Liver (tissue), 9 donors: ENCODE measurements around the gene LBX1. TPM values are rescaled to one million over a fixed set of nuclear protein-coding genes. Genes with fewer than 3 reads are reported as not detected.

Source experiments
- DNase-seq: peaks from one replicate; pipeline ENCODE4 v3.0.0-alpha.2; 2017; ENCODE audit warnings: low spot score
- H3K27ac ChIP-seq, 2 donors: one replicate each; pipeline ENCODE4 v1.7.0; 2013; ENCODE audit warnings: inconsistent platforms in 2 of 2, low read length in 2 of 2, control low read depth in 1 of 2, low read depth in 1 of 2, mild to moderate bottlenecking in 1 of 2
- H3K27me3 ChIP-seq, 4 donors: one replicate each; pipeline versions ENCODE4 v1.6.1 to v1.7.0; 2013; ENCODE audit warnings: low read length in 3 of 4, inconsistent platforms in 1 of 4, mild to moderate bottlenecking in 1 of 4, moderate library complexity in 1 of 4; ENCODE audit not compliant: control insufficient read depth in 4 of 4, insufficient read depth in 4 of 4
- H3K36me3 ChIP-seq, 4 donors: one replicate each; pipeline versions ENCODE4 v1.6.1 to v1.7.0; 2013; ENCODE audit warnings: low read length in 3 of 4, mild to moderate bottlenecking in 3 of 4, low read depth in 1 of 4, moderate library complexity in 1 of 4; ENCODE audit not compliant: control insufficient read depth in 4 of 4, insufficient read depth in 3 of 4
- H3K4me1 ChIP-seq, 4 donors: one replicate each; pipeline versions ENCODE4 v1.6.1 to v1.7.0; 2013; ENCODE audit warnings: low read length in 3 of 4, mild to moderate bottlenecking in 3 of 4, moderate library complexity in 1 of 4; ENCODE audit not compliant: control insufficient read depth in 4 of 4, insufficient read depth in 4 of 4
- H3K4me3 ChIP-seq, 3 donors: one replicate each; pipeline versions ENCODE4 v1.6.1 to v1.7.0; 2013; ENCODE audit warnings: low read length in 3 of 3, control low read depth in 1 of 3, low read depth in 1 of 3, mild to moderate bottlenecking in 1 of 3
- H3K9ac ChIP-seq, 2 donors: one replicate each; pipeline ENCODE4 v1.7.0; 2013; ENCODE audit warnings: low read length in 2 of 2, mild to moderate bottlenecking in 2 of 2, moderate library complexity in 2 of 2, control low read depth in 1 of 2, low read depth in 1 of 2
- H3K9me3 ChIP-seq, 4 donors: one replicate each; pipeline versions ENCODE4 v1.6.1 to v1.7.0; 2013; ENCODE audit warnings: low read length in 3 of 4; ENCODE audit not compliant: control insufficient read depth in 4 of 4
- FOXA1 ChIP-seq: IDR thresholded peaks from 2 replicates; pipeline ENCODE4 v1.6.1; 2016; ENCODE audit warnings: antibody characterized with exemption
- GABPA ChIP-seq, 2 donors: IDR thresholded peaks in 1 of 2; conservative IDR thresholded peaks in 1 of 2; 2 replicates each; pipeline ENCODE4 v1.6.1; 2016; ENCODE audit warnings: antibody characterized with exemption in 2 of 2, mild to moderate bottlenecking in 1 of 2, moderate library complexity in 1 of 2
- HNF4A ChIP-seq, 2 donors: conservative IDR thresholded peaks; 2 replicates each; pipeline ENCODE4 v1.6.1; 2016; ENCODE audit warnings: antibody characterized with exemption in 2 of 2, mild to moderate bottlenecking in 2 of 2
- HNF4G ChIP-seq: IDR thresholded peaks from 2 replicates; pipeline ENCODE4 v1.6.1; 2016; ENCODE audit warnings: antibody characterized with exemption
- JUND ChIP-seq, 2 donors: IDR thresholded peaks; 2 replicates each; pipeline ENCODE4 v1.6.1; 2016; ENCODE audit warnings: antibody characterized with exemption in 2 of 2
- NR2F2 ChIP-seq: IDR thresholded peaks from 2 replicates; pipeline ENCODE4 v1.6.1; 2016; ENCODE audit warnings: antibody characterized with exemption
- RAD21 ChIP-seq, 2 donors: IDR thresholded peaks; 2 replicates each; pipeline ENCODE4 v1.6.1; 2016; ENCODE audit warnings: antibody characterized with exemption in 2 of 2, mild to moderate bottlenecking in 2 of 2
- RXRA ChIP-seq, 2 donors: IDR thresholded peaks; 2 replicates each; pipeline ENCODE4 v1.6.1; 2017 to 2018; ENCODE audit warnings: antibody characterized with exemption in 2 of 2, mild to moderate bottlenecking in 1 of 2
- SP1 ChIP-seq: IDR thresholded peaks from 2 replicates; pipeline ENCODE4 v1.6.1; 2018; ENCODE audit warnings: antibody characterized with exemption, mild to moderate bottlenecking
- WGBS: extraction: QIAGEN DNeasy Blood & Tissue Kit; methylation state at CpG from one replicate; pipeline ENCODE4 v1.1.7; 2013; 5-methylcytosine and 5-hydroxymethylcytosine counted together
- polyA plus RNA-seq, 2 donors: library from polyadenylated mRNA; stranded (reverse) in 1 of 2; unstranded in 1 of 2; fragments of 200-250 nt in 1 of 2; fragments of >200 nt in 1 of 2; fragmentation: Nextera tagmentation in 1 of 2; extraction: Ambion mirVana in 1 of 2; gene quantifications; one replicate each; pipeline versions ENCODE4 v1.2.1 to v1.2.3, GENCODE V29; 2013 to 2015
- total RNA-seq, 2 donors: library from RNA; depleted of rRNA; stranded (reverse); fragments of >200 nt; gene quantifications; one replicate each; pipeline ENCODE4 v1.2.3, GENCODE V29; 2014
- TF ChIP-seq, protein P1 (sequence below): fragments of 150-350 bp; IDR thresholded peaks from 2 replicates; pipeline ENCODE4 v1.5.1; 2017; ENCODE audit warnings: improper control_type of control experiment, low read depth, low read length; ENCODE audit not compliant: missing input control
- TF ChIP-seq, protein P2 (sequence below): IDR thresholded peaks from 2 replicates; pipeline ENCODE4 v1.6.1; 2016; ENCODE audit warnings: antibody characterized with exemption
- TF ChIP-seq, protein P3 (sequence below): IDR thresholded peaks from 2 replicates; pipeline ENCODE4 v1.6.1; 2016; ENCODE audit warnings: antibody characterized with exemption
- donor health status: healthy.
- donor health status: healthy.
- donor health status: healthy.
- donor health status: healthy.
- donor health status: healthy.

LBX1 gene
- total and polyA plus RNA-seq, 4 donors = not detected

DNA sequence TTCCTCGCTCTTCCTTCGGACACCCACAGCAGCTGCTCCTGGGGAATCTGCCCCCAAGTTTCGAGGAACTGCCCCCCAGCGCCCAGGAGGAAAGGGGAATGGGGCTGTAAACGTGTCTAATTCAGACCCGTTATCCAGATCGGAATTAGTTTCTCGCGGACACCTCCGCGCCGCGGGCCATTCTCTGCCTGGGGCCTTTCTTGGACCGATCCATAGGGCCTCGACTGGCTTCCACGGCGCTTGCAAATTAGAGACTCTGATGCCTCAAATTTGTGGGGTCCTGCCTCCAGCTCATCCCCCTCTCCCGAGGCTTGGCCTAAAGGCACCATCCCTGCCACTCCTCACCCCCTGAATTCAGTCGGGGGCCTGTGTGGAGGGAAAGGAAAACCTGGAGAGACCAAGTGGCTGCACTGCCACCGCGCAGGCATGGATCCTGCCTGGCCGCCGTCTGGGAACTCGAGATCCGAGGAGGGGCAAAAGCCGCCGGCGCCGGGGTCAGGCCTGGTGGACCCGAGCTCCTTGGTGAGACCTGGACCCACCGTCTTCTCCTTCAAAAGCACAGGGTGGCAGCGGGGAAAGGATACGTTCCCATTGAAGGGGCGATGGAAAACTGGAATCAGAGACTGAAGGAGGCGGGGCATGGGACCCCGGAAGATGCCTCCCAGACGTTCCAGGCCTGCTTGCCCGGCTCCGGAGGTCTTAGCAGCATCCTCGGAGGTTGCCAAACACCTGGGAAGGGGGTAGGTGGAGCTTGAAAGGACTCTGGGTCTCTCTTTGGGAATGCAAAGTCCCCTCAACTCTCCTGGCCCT is 13.7 kb downstream of the LBX1 start:
- TF ChIP-seq RAD21 (IDR thresholded peaks at IDR 0.05) (no peak), SP1 (no peak), JUND (IDR thresholded peaks at IDR 0.05) (no peak)
- H3K4me3 ChIP-seq = no peak overlapping the region
- no peak overlapping the region for H3K9ac ChIP-seq
- peaks cover 0 to 37% (median 14%) of the 10 kb centered on the region in 4 donors for H3K27me3 ChIP-seq
- H3K9me3 ChIP-seq = no peaks in the 10 kb centered on the region
- no peak overlapping the region for H3K27ac ChIP-seq
- 8% methylated on average over 40 of the region's 40 CpGs for WGBS
- H3K36me3 ChIP-seq = no peaks in the 10 kb centered on the region
- DNase-seq = no peak
- peaks cover 8 to 31% (median 13%) of the 10 kb centered on the region in 4 donors for H3K4me1 ChIP-seq

DNA sequence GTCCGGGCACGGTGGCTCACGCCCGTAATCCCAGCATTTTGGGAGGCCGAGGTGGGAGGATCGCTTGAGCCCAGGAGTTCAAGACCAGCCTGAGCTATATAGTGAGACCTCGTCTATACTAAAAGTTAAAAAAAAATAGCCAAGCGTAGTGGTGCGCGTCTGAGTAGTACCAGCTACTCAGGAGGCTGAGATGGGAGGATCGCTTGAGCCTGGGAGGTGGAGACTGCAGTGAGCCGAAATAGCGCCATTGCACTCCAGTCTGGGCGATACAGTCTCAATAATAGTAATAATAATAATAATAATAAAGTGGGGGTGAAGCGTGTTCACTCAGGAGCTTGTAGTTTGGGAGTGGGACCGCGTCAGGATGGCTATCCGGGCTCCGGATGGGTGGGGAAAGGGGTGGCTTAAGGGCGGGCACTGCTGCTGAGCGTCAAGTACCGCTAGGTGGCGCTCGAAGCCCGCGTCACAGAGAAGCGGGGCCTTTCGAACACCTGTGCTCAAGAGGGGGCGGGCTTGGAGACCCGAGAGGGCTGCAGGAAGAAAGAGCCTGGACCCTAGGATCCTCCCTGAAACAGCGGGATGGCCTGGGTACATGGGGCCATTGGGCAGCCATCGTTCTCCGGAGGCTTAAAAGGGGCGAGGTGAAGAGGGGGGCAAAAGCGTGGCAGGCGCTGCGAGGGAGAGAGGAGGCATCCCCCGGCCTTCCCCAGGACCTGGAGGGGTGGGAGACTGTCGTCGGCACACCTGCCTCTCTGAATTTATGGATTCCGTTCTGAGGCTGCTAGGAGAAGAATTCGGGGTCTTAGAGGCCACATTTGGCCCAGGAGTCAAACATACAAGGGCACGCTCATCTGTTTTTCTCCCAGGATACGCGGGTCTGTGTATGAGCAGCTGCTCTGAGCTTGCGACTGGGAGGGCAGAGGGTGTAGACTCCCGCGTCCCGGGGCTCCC is 14.5 kb downstream of the LBX1 start:
- Histone ChIP-seq H3K36me3 (no peaks in the 10 kb centered on the region), H3K27me3 (peaks cover 0 to 34% (median 12%) of the 10 kb centered on the region in 4 donors), H3K4me3 (no peak overlapping the region), H3K4me1 (peaks cover 8 to 31% (median 13%) of the 10 kb centered on the region in 4 donors), H3K27ac (no peak overlapping the region), H3K9me3 (no peaks in the 10 kb centered on the region), H3K9ac (no peak overlapping the region)
- DNase-seq = peak; percentile 79
- WGBS = 12% methylated on average over 49 of the region's 49 CpGs
- TF ChIP-seq JUND (IDR thresholded peaks at IDR 0.05) (no peak), RXRA (IDR thresholded peaks at IDR 0.05) (no peak), SP1 (no peak), NR2F2 (no peak), GABPA (IDR thresholded peaks at IDR 0.05 in 1 of 2, conservative IDR thresholded peaks at IDR 0.05 in 1 of 2) (no peak), FOXA1 (no peak), HNF4A (conservative IDR thresholded peaks at IDR 0.05) (no peak), HNF4G (no peak), RAD21 (IDR thresholded peaks at IDR 0.05) (peak; percentile 70 to 77)
- TF ChIP-seq, protein P1, sequence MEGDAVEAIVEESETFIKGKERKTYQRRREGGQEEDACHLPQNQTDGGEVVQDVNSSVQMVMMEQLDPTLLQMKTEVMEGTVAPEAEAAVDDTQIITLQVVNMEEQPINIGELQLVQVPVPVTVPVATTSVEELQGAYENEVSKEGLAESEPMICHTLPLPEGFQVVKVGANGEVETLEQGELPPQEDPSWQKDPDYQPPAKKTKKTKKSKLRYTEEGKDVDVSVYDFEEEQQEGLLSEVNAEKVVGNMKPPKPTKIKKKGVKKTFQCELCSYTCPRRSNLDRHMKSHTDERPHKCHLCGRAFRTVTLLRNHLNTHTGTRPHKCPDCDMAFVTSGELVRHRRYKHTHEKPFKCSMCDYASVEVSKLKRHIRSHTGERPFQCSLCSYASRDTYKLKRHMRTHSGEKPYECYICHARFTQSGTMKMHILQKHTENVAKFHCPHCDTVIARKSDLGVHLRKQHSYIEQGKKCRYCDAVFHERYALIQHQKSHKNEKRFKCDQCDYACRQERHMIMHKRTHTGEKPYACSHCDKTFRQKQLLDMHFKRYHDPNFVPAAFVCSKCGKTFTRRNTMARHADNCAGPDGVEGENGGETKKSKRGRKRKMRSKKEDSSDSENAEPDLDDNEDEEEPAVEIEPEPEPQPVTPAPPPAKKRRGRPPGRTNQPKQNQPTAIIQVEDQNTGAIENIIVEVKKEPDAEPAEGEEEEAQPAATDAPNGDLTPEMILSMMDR = peak; percentile 62
- TF ChIP-seq, protein P2, sequence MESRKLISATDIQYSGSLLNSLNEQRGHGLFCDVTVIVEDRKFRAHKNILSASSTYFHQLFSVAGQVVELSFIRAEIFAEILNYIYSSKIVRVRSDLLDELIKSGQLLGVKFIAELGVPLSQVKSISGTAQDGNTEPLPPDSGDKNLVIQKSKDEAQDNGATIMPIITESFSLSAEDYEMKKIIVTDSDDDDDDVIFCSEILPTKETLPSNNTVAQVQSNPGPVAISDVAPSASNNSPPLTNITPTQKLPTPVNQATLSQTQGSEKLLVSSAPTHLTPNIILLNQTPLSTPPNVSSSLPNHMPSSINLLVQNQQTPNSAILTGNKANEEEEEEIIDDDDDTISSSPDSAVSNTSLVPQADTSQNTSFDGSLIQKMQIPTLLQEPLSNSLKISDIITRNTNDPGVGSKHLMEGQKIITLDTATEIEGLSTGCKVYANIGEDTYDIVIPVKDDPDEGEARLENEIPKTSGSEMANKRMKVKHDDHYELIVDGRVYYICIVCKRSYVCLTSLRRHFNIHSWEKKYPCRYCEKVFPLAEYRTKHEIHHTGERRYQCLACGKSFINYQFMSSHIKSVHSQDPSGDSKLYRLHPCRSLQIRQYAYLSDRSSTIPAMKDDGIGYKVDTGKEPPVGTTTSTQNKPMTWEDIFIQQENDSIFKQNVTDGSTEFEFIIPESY = no peak
- TF ChIP-seq, protein P3, sequence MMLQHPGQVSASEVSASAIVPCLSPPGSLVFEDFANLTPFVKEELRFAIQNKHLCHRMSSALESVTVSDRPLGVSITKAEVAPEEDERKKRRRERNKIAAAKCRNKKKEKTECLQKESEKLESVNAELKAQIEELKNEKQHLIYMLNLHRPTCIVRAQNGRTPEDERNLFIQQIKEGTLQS = no peak
